H9 (cell line): ENCODE measurements around the gene MON1A. TPM values are rescaled to one million over a fixed set of nuclear protein-coding genes. Genes with fewer than 3 reads are reported as not detected.

Experiments
- DNase-seq: peaks from one replicate; pipeline ENCODE4 v3.0.0-alpha.2; 2017
- H2AFZ ChIP-seq: one replicate; pipeline ENCODE4 v1.6.1; 2013; ENCODE audit warnings: mild to moderate bottlenecking, low read length, control low read depth, moderate library complexity
- H2AK5ac ChIP-seq: 2 replicates; pipeline ENCODE4 v1.6.1; 2013; ENCODE audit warnings: low read length, control low read depth, mixed read lengths; ENCODE audit not compliant: insufficient read length
- H2BK120ac ChIP-seq: one replicate; pipeline ENCODE4 v1.6.1; 2013; ENCODE audit warnings: low read depth, mild to moderate bottlenecking, low read length, control low read depth, inconsistent platforms; ENCODE audit not compliant: poor library complexity, severe bottlenecking
- H2BK12ac ChIP-seq: 2 replicates; pipeline ENCODE4 v1.6.1; 2013; ENCODE audit warnings: low read length, control low read depth, mixed read lengths, low read depth; ENCODE audit not compliant: insufficient read length
- H2BK15ac ChIP-seq: 2 replicates; pipeline ENCODE4 v1.6.1; 2013; ENCODE audit warnings: low read depth, low read length, control low read depth
- H2BK20ac ChIP-seq: one replicate; pipeline ENCODE4 v1.6.1; 2013; ENCODE audit warnings: low read depth, mild to moderate bottlenecking, low read length, control low read depth, inconsistent platforms; ENCODE audit not compliant: poor library complexity, severe bottlenecking
- H2BK5ac ChIP-seq: 2 replicates; pipeline ENCODE4 v1.6.1; 2013; ENCODE audit warnings: low read length, control low read depth, mixed read lengths; ENCODE audit not compliant: insufficient read length
- H3K14ac ChIP-seq: 2 replicates; pipeline ENCODE4 v1.6.1; 2013; ENCODE audit warnings: low read length, control low read depth; ENCODE audit not compliant: insufficient read depth
- H3K18ac ChIP-seq: 2 replicates; pipeline ENCODE4 v1.6.1; 2013; ENCODE audit warnings: low read depth, mild to moderate bottlenecking, mixed read lengths, low read length, control low read depth; ENCODE audit not compliant: insufficient read length
- H3K23ac ChIP-seq: 2 replicates; pipeline ENCODE4 v1.6.1; 2013; ENCODE audit warnings: low read length, control low read depth, mixed read lengths, low read depth; ENCODE audit not compliant: insufficient read length
- H3K23me2 ChIP-seq: 2 replicates; pipeline ENCODE4 v1.6.1; 2013; ENCODE audit warnings: low read depth, mild to moderate bottlenecking, mixed read lengths, low read length, control low read depth; ENCODE audit not compliant: insufficient read length, poor library complexity, severe bottlenecking
- H3K27ac ChIP-seq: 2 replicates; pipeline ENCODE4 v1.5.1; 2013; ENCODE audit warnings: low read length, control low read depth, mixed read lengths, low read depth; ENCODE audit not compliant: insufficient read length
- H3K27me3 ChIP-seq: 2 replicates; pipeline ENCODE4 v1.6.1; 2013; ENCODE audit warnings: low read length, control low read depth, inconsistent platforms; ENCODE audit not compliant: insufficient read depth
- H3K4ac ChIP-seq: 2 replicates; pipeline ENCODE4 v1.6.1; 2013; ENCODE audit warnings: low read depth, mild to moderate bottlenecking, control low read depth, inconsistent platforms, low read length, moderate library complexity
- H3K4me1 ChIP-seq: 2 replicates; pipeline ENCODE4 v1.6.1; 2013; ENCODE audit warnings: low read length, control low read depth, inconsistent platforms; ENCODE audit not compliant: insufficient read depth
- H3K4me2 ChIP-seq: 2 replicates; pipeline ENCODE4 v1.6.1; 2013; ENCODE audit warnings: low read length, control low read depth, mixed read lengths; ENCODE audit not compliant: insufficient read length, insufficient read depth
- H3K56ac ChIP-seq: 2 replicates; pipeline ENCODE4 v1.6.1; 2013; ENCODE audit warnings: low read depth, mild to moderate bottlenecking, mixed read lengths, low read length, control low read depth; ENCODE audit not compliant: insufficient read length
- H3K79me1 ChIP-seq: 2 replicates; pipeline ENCODE4 v1.6.1; 2013; ENCODE audit warnings: low read depth, mild to moderate bottlenecking, moderate library complexity, low read length, control low read depth, inconsistent platforms; ENCODE audit not compliant: insufficient read depth, poor library complexity, severe bottlenecking
- H3K79me2 ChIP-seq: 2 replicates; pipeline ENCODE4 v1.6.1; 2013; ENCODE audit warnings: low read length, control low read depth, inconsistent platforms; ENCODE audit not compliant: insufficient read depth
- H3K9ac ChIP-seq: 2 replicates; pipeline ENCODE4 v1.6.1; 2013; ENCODE audit warnings: low read length, control low read depth, mixed read lengths; ENCODE audit not compliant: insufficient read length; ENCODE audit errors: extremely low read depth
- H3K9me3 ChIP-seq: one replicate; pipeline ENCODE4 v1.6.1; 2013; ENCODE audit warnings: low read depth, low read length, inconsistent platforms; ENCODE audit not compliant: control insufficient read depth
- H3T11ph ChIP-seq: one replicate; pipeline ENCODE4 v1.6.1; 2013; ENCODE audit warnings: mild to moderate bottlenecking, low read length, control low read depth, inconsistent platforms
- H4K20me1 ChIP-seq: one replicate; pipeline ENCODE4 v1.6.1; 2013; ENCODE audit not compliant: control insufficient read depth, insufficient read length, insufficient read depth
- H4K5ac ChIP-seq: 2 replicates; pipeline ENCODE4 v1.6.1; 2013; ENCODE audit warnings: low read depth, mild to moderate bottlenecking, mixed read lengths, low read length, control low read depth; ENCODE audit not compliant: insufficient read length
- H4K8ac ChIP-seq: replicated peaks from 2 replicates; pipeline ENCODE4 v1.6.1; 2013; ENCODE audit warnings: low read length, control low read depth, mixed read lengths, low read depth; ENCODE audit not compliant: insufficient read length
- H4K91ac ChIP-seq: 2 replicates; pipeline ENCODE4 v1.6.1; 2013; ENCODE audit warnings: low read depth, mild to moderate bottlenecking, moderate library complexity, mixed read lengths, low read length, control low read depth; ENCODE audit not compliant: insufficient read length
- H3K27ac Mint-ChIP-seq, 3 experiments: 2 replicates in 2 of 3; 3 replicates in 1 of 3; pipeline ENCODE4 v1.8.0; 2020 to 2021; ENCODE audit warnings: mixed read lengths in 3 of 3, mild to moderate bottlenecking in 1 of 3, moderate library complexity in 1 of 3
- H3K27me3 Mint-ChIP-seq: 2 replicates; pipeline ENCODE4 v1.8.0; 2021; ENCODE audit warnings: low read depth, mild to moderate bottlenecking, moderate library complexity, mixed read lengths
- H3K36me3 Mint-ChIP-seq, 3 experiments: 2 replicates in 2 of 3; 3 replicates in 1 of 3; pipeline ENCODE4 v1.8.0; 2020 to 2021; ENCODE audit warnings: low read depth in 3 of 3, mixed read lengths in 3 of 3; ENCODE audit not compliant: insufficient read depth in 1 of 3
- H3K4me1 Mint-ChIP-seq, 2 experiments: 2 replicates each; pipeline ENCODE4 v1.8.0; 2020; ENCODE audit warnings: mixed read lengths in 2 of 2
- H3K4me3 Mint-ChIP-seq, 2 experiments: 2 replicates in 1 of 2; 3 replicates in 1 of 2; pipeline ENCODE4 v1.8.0; 2020 to 2021; ENCODE audit warnings: mild to moderate bottlenecking in 2 of 2, mixed read lengths in 2 of 2, moderate library complexity in 1 of 2
- H3K9me3 Mint-ChIP-seq, 2 experiments: 2 replicates in 1 of 2; 3 replicates in 1 of 2; pipeline ENCODE4 v1.8.0; 2020; ENCODE audit warnings: mild to moderate bottlenecking in 2 of 2, mixed read lengths in 2 of 2, moderate library complexity in 1 of 2
- CTCF ChIP-seq: fragments of 200-600 bp; sonication (generic); conservative IDR thresholded peaks from 3 replicates; pipeline ENCODE4 v1.8.0; 2021; ENCODE audit warnings: antibody characterized with exemption, mild to moderate bottlenecking
- WGBS: extraction: QIAGEN DNeasy Blood & Tissue Kit; methylation state at CpG from one replicate; pipeline ENCODE4 v1.1.7; 2013; ENCODE audit warnings: missing lambda C conversion rate, low lambda C conversion rate, mixed read lengths; ENCODE audit not compliant: insufficient read length; ENCODE audit errors: extremely low coverage; 5-methylcytosine and 5-hydroxymethylcytosine counted together
- total RNA-seq: library from RNA; stranded (reverse); gene quantifications from 2 replicates; pipeline ENCODE4 v1.2.1, GENCODE V29; 2021

The MON1A gene
- total RNA-seq, 1 experiment from 2014 or later: 10.0 TPM

- Histone ChIP-seq H2BK120ac (no peak overlapping the region), H4K5ac (no peak overlapping the region)
Observed at GRCh38 chr3:49910409-49911123, 19.0 kb downstream of the MON1A start.

More at GRCh38 chr3:49910409-49911123, 19.0 kb downstream of the MON1A start:
- no peaks in the 10 kb centered on the region; the same call in 1 of the 2 replicates for H3K27me3 ChIP-seq
- H4K8ac ChIP-seq: no peak overlapping the region
- no peak overlapping the region for H3K27ac ChIP-seq
- peak overlapping the region; percentile 58 for H3K4me2 ChIP-seq
- no CpG with 5 or more reads among the region's 48 CpGs for WGBS
- Mint-ChIP-seq H3K27me3 (no peaks in the 10 kb centered on the region; the same call in 1 of the 2 replicates), H3K4me1 (peaks cover 37 to 57% of the 10 kb centered on the region in 2 experiments), H3K4me3 (peak overlapping the region; percentile 36 to 70; a peak in 4 of 5 replicates), H3K27ac (no peak overlapping the region), H3K36me3 (peaks cover 0 to 11% (median 0%) of the 10 kb centered on the region in 3 experiments; a peak in 4 of 7 replicates), H3K9me3 (no peaks in the 10 kb centered on the region)
- no peak overlapping the region for H2BK20ac ChIP-seq
- H2BK5ac ChIP-seq: no peak overlapping the region
- no peak overlapping the region for H4K91ac ChIP-seq
- H3K4ac ChIP-seq: no peak overlapping the region
- no peaks in the 10 kb centered on the region for H4K20me1 ChIP-seq
- no peak overlapping the region for H2BK12ac ChIP-seq
- H2AK5ac ChIP-seq: no peak overlapping the region
- 0 out of 2 replicates have a peak overlapping the region, but pooled peaks have one; percentile 16 for H3K14ac ChIP-seq
- H3T11ph ChIP-seq: no peak overlapping the region
- no peaks in the 10 kb centered on the region for H3K79me2 ChIP-seq
- no peaks in the 10 kb centered on the region for H3K79me1 ChIP-seq
- H3K4me1 ChIP-seq: peaks cover under 1% of the 10 kb centered on the region; the same call in 1 of the 2 replicates
- no peaks in the 10 kb centered on the region for H3K23me2 ChIP-seq
- peak; percentile 86 for DNase-seq
- no peak; the same call in 1 of the 3 replicates for TF ChIP-seq CTCF
- H3K9ac ChIP-seq: no peak overlapping the region
- H2BK15ac ChIP-seq: no peak overlapping the region
- H2AFZ ChIP-seq: no peak overlapping the region
- H3K23ac ChIP-seq: no peak overlapping the region
- peak overlapping the region; percentile 5 for H3K18ac ChIP-seq
- H3K56ac ChIP-seq: no peak overlapping the region
- H3K9me3 ChIP-seq: no peaks in the 10 kb centered on the region
